ENCODE measurements around the gene DAAM1. TPM values are rescaled to one million over a fixed set of nuclear protein-coding genes. Genes with fewer than 3 reads are reported as not detected.
A peak's percentile ranks its signal among the peaks of the same experiment; 100 is the strongest.

DAAM1 gene
- polyA plus RNA-seq, 1 of the 3 experiments (the other 2 are of a cell fraction), result 5.1 TPM

DNA sequence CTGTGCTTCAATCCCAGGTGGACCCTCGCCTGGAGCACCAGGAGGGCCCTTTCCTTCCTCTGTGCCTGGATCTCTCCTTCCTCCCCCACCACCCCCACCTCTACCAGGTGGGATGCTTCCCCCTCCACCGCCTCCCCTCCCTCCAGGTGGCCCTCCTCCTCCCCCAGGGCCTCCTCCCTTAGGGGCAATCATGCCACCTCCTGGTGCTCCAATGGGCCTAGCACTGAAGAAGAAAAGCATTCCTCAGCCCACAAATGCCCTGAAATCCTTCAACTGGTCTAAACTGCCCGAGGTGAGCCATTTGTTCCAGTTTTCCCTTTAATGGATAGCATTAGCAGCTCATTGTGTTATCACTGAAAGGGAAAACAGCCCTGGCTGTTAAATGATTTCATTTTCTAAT is 142.8 kb downstream of the DAAM1 start (continued):
- TF ChIP-seq, protein P1, sequence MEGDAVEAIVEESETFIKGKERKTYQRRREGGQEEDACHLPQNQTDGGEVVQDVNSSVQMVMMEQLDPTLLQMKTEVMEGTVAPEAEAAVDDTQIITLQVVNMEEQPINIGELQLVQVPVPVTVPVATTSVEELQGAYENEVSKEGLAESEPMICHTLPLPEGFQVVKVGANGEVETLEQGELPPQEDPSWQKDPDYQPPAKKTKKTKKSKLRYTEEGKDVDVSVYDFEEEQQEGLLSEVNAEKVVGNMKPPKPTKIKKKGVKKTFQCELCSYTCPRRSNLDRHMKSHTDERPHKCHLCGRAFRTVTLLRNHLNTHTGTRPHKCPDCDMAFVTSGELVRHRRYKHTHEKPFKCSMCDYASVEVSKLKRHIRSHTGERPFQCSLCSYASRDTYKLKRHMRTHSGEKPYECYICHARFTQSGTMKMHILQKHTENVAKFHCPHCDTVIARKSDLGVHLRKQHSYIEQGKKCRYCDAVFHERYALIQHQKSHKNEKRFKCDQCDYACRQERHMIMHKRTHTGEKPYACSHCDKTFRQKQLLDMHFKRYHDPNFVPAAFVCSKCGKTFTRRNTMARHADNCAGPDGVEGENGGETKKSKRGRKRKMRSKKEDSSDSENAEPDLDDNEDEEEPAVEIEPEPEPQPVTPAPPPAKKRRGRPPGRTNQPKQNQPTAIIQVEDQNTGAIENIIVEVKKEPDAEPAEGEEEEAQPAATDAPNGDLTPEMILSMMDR (IDR thresholded peaks at IDR 0.05), result no peak
- TF ChIP-seq FOXJ3 (CRISPR knock-in tag; IDR thresholded peaks at IDR 0.05), result no peak

DNA sequence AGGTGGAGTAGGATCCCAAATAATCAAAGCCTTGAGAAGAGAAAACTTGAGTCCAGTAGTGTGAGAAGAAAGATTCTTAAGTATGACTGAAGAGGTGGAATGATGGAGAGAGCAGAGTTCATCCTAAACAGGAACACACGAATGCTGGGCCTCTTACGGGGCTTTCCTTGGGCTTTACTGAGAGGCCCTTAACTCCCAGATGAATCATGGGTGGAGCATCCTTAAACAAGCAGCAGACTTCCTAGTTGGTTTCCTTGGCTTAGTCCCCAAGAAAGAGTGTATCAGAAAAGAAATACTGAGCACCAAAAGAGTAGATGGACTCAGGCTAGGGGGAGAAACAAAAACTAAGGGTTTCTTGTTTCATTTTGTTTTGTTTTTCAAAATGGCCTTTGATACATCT is 144.3 kb downstream of the DAAM1 start:
- WGBS (ENCODE audit: low lambda C conversion rate), result 61% methylated on average over 2 of the region's 2 CpGs
- Histone ChIP-seq H2AFZ (ENCODE audit: low read depth) (0 out of 2 replicates have a peak overlapping the region, but pooled peaks have one; percentile 3), H3K9me3 (no peaks in the 10 kb centered on the region), H3K9me2 (no peaks in the 10 kb centered on the region), H3K4me3 (ENCODE audit: low read depth in 2 of 2, low read length in 1 of 2) (no peak overlapping the region), H3K79me2 (ENCODE audit: insufficient read depth) (no peaks in the 10 kb centered on the region), H3K27me3 (ENCODE audit: insufficient read depth) (no peaks in the 10 kb centered on the region), H3K27ac (ENCODE audit: low read depth in 2 of 2, low read length in 1 of 2) (peak overlapping the region in 1 of 2 experiments; percentile 81; a peak in 2 of 4 replicates), H4K20me1 (ENCODE audit: insufficient read depth) (no peaks in the 10 kb centered on the region), H3K9ac (peak overlapping the region; percentile 17; the same call in 1 of the 2 replicates), H3K4me2 (peak overlapping the region; percentile 44), H3F3A (replicated peaks; ENCODE audit: insufficient read depth) (peaks cover 14% of the 10 kb centered on the region), H3K36me3 (replicated peaks in 1 of 2; ENCODE audit: control insufficient read depth in 1 of 2, insufficient read depth in 2 of 2, low read length in 1 of 2) (peaks cover 23 to 39% of the 10 kb centered on the region in 2 experiments), H3K4me1 (ENCODE audit: control insufficient read depth in 1 of 2, insufficient read depth in 2 of 2, low read depth in 1 of 2, low read length in 1 of 2) (peaks cover 3 to 17% of the 10 kb centered on the region in 2 experiments; a peak in 3 of 4 replicates)
- ChIA-PET CTCF (no interaction called here), POLR2A (no interaction called here)
- TF ChIP-seq GABPA (IDR thresholded peaks at IDR 0.05; ENCODE audit: low read depth) (no peak), JUND (IDR thresholded peaks at IDR 0.05) (peak; percentile 18; the same call in 1 of the 2 replicates)
- no peak for DNase-seq

DNA sequence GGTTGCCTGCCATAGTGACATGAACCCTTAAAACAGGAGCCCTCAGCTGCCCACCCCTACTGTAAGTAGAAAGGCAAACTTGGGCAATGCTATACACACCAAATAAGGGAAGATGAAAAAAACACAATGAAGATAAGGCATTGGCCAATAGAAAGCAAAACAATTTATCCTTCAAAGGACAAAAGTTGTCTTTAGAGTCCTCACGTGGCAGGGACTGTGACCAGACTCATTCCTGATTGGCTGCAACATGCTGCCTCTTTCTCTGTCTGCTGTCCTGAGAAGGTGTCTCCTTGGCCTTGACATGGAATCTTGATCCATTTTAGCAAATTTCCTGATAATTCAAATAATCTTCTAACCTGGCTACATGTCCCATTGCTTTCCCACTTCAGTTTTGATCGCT is 144.8 kb downstream of the DAAM1 start:
- Histone ChIP-seq H3K27ac (ENCODE audit: low read depth in 2 of 2, low read length in 1 of 2) (peak overlapping the region in 1 of 2 experiments; percentile 81; a peak in 2 of 4 replicates), H3F3A (replicated peaks; ENCODE audit: insufficient read depth) (peaks cover 14% of the 10 kb centered on the region), H3K79me2 (ENCODE audit: insufficient read depth) (no peaks in the 10 kb centered on the region), H2AFZ (ENCODE audit: low read depth) (no peak overlapping the region), H4K20me1 (ENCODE audit: insufficient read depth) (no peaks in the 10 kb centered on the region), H3K9me2 (no peaks in the 10 kb centered on the region), H3K9ac (peak overlapping the region; percentile 17; the same call in 1 of the 2 replicates), H3K36me3 (replicated peaks in 1 of 2; ENCODE audit: control insufficient read depth in 1 of 2, insufficient read depth in 2 of 2, low read length in 1 of 2) (peaks cover 18 to 36% of the 10 kb centered on the region in 2 experiments), H3K4me3 (ENCODE audit: low read depth in 2 of 2, low read length in 1 of 2) (no peak overlapping the region), H3K4me2 (peak overlapping the region; percentile 44), H3K4me1 (ENCODE audit: control insufficient read depth in 1 of 2, insufficient read depth in 2 of 2, low read depth in 1 of 2, low read length in 1 of 2) (peaks cover 3 to 17% of the 10 kb centered on the region in 2 experiments; a peak in 3 of 4 replicates), H3K27me3 (ENCODE audit: insufficient read depth) (no peaks in the 10 kb centered on the region), H3K9me3 (no peaks in the 10 kb centered on the region)
- DNase-seq, result no peak
- WGBS (ENCODE audit: low lambda C conversion rate), result 95% methylated on average over 2 of the region's 2 CpGs
- ChIA-PET CTCF (no interaction called here), POLR2A (no interaction called here)
- no peak for TF ChIP-seq FOXJ3 (CRISPR knock-in tag; IDR thresholded peaks at IDR 0.05)
- TF ChIP-seq GABPA (IDR thresholded peaks at IDR 0.05; ENCODE audit: low read depth), result no peak
- TF ChIP-seq YY1 (IDR thresholded peaks at IDR 0.05; ENCODE audit: low read depth), result no peak
- TF ChIP-seq FOXM1 (IDR thresholded peaks at IDR 0.05; ENCODE audit: low read depth), result no peak
- TF ChIP-seq, protein P2, sequence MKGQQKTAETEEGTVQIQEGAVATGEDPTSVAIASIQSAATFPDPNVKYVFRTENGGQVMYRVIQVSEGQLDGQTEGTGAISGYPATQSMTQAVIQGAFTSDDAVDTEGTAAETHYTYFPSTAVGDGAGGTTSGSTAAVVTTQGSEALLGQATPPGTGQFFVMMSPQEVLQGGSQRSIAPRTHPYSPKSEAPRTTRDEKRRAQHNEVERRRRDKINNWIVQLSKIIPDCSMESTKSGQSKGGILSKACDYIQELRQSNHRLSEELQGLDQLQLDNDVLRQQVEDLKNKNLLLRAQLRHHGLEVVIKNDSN (IDR thresholded peaks at IDR 0.05; ENCODE audit: borderline replicate concordance, low read depth), result no peak
- TF ChIP-seq, protein P1 (IDR thresholded peaks at IDR 0.05), result no peak
- no peak for TF ChIP-seq SIN3A (IDR thresholded peaks at IDR 0.05; ENCODE audit: borderline replicate concordance, low read depth, low read length)
- no peak for TF ChIP-seq JUND (IDR thresholded peaks at IDR 0.05)
- no peak for TF ChIP-seq EZH2phosphoT487 (IDR thresholded peaks at IDR 0.05; ENCODE audit: borderline replicate concordance, low read depth)
- no peak for TF ChIP-seq TCF12 (IDR thresholded peaks at IDR 0.05)
- no peak for TF ChIP-seq EP300 (IDR thresholded peaks at IDR 0.05; ENCODE audit: borderline replicate concordance in 1 of 2, low read depth in 1 of 2, low read length in 1 of 2)
- TF ChIP-seq, protein P3, sequence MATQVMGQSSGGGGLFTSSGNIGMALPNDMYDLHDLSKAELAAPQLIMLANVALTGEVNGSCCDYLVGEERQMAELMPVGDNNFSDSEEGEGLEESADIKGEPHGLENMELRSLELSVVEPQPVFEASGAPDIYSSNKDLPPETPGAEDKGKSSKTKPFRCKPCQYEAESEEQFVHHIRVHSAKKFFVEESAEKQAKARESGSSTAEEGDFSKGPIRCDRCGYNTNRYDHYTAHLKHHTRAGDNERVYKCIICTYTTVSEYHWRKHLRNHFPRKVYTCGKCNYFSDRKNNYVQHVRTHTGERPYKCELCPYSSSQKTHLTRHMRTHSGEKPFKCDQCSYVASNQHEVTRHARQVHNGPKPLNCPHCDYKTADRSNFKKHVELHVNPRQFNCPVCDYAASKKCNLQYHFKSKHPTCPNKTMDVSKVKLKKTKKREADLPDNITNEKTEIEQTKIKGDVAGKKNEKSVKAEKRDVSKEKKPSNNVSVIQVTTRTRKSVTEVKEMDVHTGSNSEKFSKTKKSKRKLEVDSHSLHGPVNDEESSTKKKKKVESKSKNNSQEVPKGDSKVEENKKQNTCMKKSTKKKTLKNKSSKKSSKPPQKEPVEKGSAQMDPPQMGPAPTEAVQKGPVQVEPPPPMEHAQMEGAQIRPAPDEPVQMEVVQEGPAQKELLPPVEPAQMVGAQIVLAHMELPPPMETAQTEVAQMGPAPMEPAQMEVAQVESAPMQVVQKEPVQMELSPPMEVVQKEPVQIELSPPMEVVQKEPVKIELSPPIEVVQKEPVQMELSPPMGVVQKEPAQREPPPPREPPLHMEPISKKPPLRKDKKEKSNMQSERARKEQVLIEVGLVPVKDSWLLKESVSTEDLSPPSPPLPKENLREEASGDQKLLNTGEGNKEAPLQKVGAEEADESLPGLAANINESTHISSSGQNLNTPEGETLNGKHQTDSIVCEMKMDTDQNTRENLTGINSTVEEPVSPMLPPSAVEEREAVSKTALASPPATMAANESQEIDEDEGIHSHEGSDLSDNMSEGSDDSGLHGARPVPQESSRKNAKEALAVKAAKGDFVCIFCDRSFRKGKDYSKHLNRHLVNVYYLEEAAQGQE (IDR thresholded peaks at IDR 0.05; ENCODE audit: low read depth, low read length), result no peak
- TF ChIP-seq, protein P4, sequence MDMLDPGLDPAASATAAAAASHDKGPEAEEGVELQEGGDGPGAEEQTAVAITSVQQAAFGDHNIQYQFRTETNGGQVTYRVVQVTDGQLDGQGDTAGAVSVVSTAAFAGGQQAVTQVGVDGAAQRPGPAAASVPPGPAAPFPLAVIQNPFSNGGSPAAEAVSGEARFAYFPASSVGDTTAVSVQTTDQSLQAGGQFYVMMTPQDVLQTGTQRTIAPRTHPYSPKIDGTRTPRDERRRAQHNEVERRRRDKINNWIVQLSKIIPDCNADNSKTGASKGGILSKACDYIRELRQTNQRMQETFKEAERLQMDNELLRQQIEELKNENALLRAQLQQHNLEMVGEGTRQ (IDR thresholded peaks at IDR 0.05; ENCODE audit: borderline replicate concordance, low read depth, low read length), result no peak
